Measurements from ENCODE around the gene HUNK. TPM values are rescaled to one million over a fixed set of nuclear protein-coding genes. Genes with fewer than 3 reads are reported as not detected.

Gene HUNK
- total RNA-seq, 1 donor from 2014 or later: 0.77 TPM

DNA sequence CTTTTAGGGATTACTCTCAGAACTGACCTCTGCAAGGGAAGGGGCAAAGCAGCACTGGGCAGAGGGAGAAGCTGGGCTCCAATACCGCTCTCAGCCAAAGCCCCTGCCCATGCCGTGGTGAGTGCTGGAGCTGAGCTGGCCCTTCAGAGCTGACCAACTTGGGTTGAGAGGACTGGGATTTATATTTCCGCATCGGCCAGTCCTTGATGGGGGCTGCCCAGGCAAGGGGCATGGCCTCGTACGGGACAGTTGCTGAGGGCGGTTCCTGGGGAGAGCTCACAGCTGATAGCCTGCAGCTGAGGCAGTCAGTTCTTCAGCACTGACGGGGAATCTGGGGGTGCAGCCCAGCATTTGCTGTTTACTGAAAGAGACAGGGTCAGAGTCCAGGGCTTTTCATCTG is 8.0 kb downstream of the HUNK start:
- FAIRE-seq: no peak
- Histone ChIP-seq H2AFZ (ENCODE audit: low read depth, low read length) (no peak overlapping the region), H3K79me2 (ENCODE audit: insufficient read depth, low read length) (no peaks in the 10 kb centered on the region), H3K4me2 (ENCODE audit: low read length) (no peak overlapping the region), H3K4me1 (ENCODE audit: insufficient read depth, low read length) (no peaks in the 10 kb centered on the region), H4K20me1 (ENCODE audit: insufficient read depth, low read length) (no peaks in the 10 kb centered on the region), H3K9me3 (ENCODE audit: insufficient read depth, low read depth, low read length) (no peaks in the 10 kb centered on the region), H3K27me3 (ENCODE audit: insufficient read depth, low read length) (peaks cover 11% of the 10 kb centered on the region), H3K4me3 (ENCODE audit: insufficient read depth, low read depth, low read length) (no peak overlapping the region), H3K27ac (ENCODE audit: low read depth, low read length) (no peak overlapping the region), H3K36me3 (ENCODE audit: insufficient read depth, low read length) (no peaks in the 10 kb centered on the region), H3K9ac (ENCODE audit: low read length) (no peak overlapping the region)
- H3K27me3 Mint-ChIP-seq (ENCODE audit: low read depth, unreplicated experiment): peaks cover 26% of the 10 kb centered on the region
- no peak overlapping the region for H3K4me3 Mint-ChIP-seq (ENCODE audit: unreplicated experiment)
- H3K27ac Mint-ChIP-seq (ENCODE audit: unreplicated experiment): peak overlapping the region; percentile 77
- no peak for TF ChIP-seq EZH2 (IDR thresholded peaks at IDR 0.05; ENCODE audit: insufficient read depth, low read length)
- TF ChIP-seq, protein P1, sequence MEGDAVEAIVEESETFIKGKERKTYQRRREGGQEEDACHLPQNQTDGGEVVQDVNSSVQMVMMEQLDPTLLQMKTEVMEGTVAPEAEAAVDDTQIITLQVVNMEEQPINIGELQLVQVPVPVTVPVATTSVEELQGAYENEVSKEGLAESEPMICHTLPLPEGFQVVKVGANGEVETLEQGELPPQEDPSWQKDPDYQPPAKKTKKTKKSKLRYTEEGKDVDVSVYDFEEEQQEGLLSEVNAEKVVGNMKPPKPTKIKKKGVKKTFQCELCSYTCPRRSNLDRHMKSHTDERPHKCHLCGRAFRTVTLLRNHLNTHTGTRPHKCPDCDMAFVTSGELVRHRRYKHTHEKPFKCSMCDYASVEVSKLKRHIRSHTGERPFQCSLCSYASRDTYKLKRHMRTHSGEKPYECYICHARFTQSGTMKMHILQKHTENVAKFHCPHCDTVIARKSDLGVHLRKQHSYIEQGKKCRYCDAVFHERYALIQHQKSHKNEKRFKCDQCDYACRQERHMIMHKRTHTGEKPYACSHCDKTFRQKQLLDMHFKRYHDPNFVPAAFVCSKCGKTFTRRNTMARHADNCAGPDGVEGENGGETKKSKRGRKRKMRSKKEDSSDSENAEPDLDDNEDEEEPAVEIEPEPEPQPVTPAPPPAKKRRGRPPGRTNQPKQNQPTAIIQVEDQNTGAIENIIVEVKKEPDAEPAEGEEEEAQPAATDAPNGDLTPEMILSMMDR (IDR thresholded peaks at IDR 0.05; ENCODE audit: insufficient read depth, low read depth, low read length): no peak
- no peaks in the 10 kb centered on the region for H3K36me3 Mint-ChIP-seq (ENCODE audit: low read depth, unreplicated experiment)
- no peak for DNase-seq (ENCODE audit: low read depth)
- peaks cover 2% of the 10 kb centered on the region for H3K9me3 Mint-ChIP-seq (ENCODE audit: unreplicated experiment)
- peaks cover 3% of the 10 kb centered on the region for H3K4me1 Mint-ChIP-seq (ENCODE audit: low read depth, unreplicated experiment)

DNA sequence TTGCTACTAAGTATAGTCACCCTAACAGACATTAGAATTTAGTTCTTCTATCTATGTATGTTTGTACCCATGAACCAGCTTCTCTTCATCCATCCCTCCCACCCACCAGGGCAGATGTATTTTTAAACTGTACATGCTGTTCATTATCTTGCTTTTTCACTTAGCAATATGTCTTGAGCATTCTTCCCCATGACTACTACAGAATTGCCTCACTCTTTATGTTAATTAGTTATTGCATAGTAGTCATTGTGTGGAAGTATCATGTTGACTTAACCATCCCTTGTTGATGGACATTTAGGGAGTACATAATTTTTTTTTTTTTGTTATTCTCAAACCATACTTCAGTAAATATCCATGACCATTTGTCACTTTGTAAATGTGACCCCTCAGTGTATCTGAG is 9.9 kb downstream of the HUNK start:
- DNase-seq (ENCODE audit: low read depth) (no peak), FAIRE-seq (no peak)
- Histone ChIP-seq H3K79me2 (ENCODE audit: insufficient read depth, low read length) (no peaks in the 10 kb centered on the region), H3K4me2 (ENCODE audit: low read length) (no peak overlapping the region), H3K4me3 (ENCODE audit: insufficient read depth, low read depth, low read length) (no peak overlapping the region), H3K9me3 (ENCODE audit: insufficient read depth, low read depth, low read length) (no peaks in the 10 kb centered on the region), H3K27ac (ENCODE audit: low read depth, low read length) (no peak overlapping the region), H3K27me3 (ENCODE audit: insufficient read depth, low read length) (peaks cover 5% of the 10 kb centered on the region), H2AFZ (ENCODE audit: low read depth, low read length) (no peak overlapping the region), H3K9ac (ENCODE audit: low read length) (no peak overlapping the region), H4K20me1 (ENCODE audit: insufficient read depth, low read length) (no peaks in the 10 kb centered on the region), H3K36me3 (ENCODE audit: insufficient read depth, low read length) (no peaks in the 10 kb centered on the region), H3K4me1 (ENCODE audit: insufficient read depth, low read length) (no peaks in the 10 kb centered on the region)
- TF ChIP-seq, protein P1 (IDR thresholded peaks at IDR 0.05; ENCODE audit: insufficient read depth, low read depth, low read length): no peak
- no peak for TF ChIP-seq EZH2 (IDR thresholded peaks at IDR 0.05; ENCODE audit: insufficient read depth, low read length)
- Mint-ChIP-seq H3K36me3 (ENCODE audit: low read depth, unreplicated experiment) (no peaks in the 10 kb centered on the region), H3K27ac (ENCODE audit: unreplicated experiment) (no peak overlapping the region), H3K9me3 (ENCODE audit: unreplicated experiment) (peaks cover 2% of the 10 kb centered on the region), H3K27me3 (ENCODE audit: low read depth, unreplicated experiment) (peaks cover 22% of the 10 kb centered on the region), H3K4me3 (ENCODE audit: unreplicated experiment) (no peak overlapping the region), H3K4me1 (ENCODE audit: low read depth, unreplicated experiment) (peaks cover 5% of the 10 kb centered on the region)

DNA sequence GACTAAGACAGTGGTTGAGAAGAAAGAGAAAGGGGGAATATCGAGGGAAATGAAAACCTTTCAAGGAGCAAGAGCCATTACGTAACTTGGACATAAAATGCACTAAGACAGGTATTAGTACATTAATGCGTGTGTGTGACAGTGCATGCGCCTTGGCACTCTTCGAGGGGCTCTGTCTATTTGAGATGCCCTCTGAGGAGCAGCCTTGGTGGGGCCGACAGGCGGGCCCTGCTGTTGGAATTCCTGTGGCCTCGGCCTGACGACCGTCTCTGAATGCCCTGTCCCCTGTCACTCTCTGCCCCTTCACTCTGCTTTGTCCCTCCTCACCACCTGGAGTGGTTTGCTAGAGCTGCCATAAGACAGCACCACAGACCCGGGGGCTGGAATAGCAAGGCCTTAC is 12.3 kb downstream of the HUNK start:
- Histone ChIP-seq H3K4me1 (ENCODE audit: insufficient read depth, low read length) (no peaks in the 10 kb centered on the region), H3K4me3 (ENCODE audit: insufficient read depth, low read depth, low read length) (no peak overlapping the region), H3K79me2 (ENCODE audit: insufficient read depth, low read length) (no peaks in the 10 kb centered on the region), H3K36me3 (ENCODE audit: insufficient read depth, low read length) (no peaks in the 10 kb centered on the region), H2AFZ (ENCODE audit: low read depth, low read length) (no peak overlapping the region), H3K27me3 (ENCODE audit: insufficient read depth, low read length) (no peaks in the 10 kb centered on the region), H4K20me1 (ENCODE audit: insufficient read depth, low read length) (no peaks in the 10 kb centered on the region), H3K9ac (ENCODE audit: low read length) (no peak overlapping the region), H3K27ac (ENCODE audit: low read depth, low read length) (no peak overlapping the region), H3K4me2 (ENCODE audit: low read length) (no peak overlapping the region), H3K9me3 (ENCODE audit: insufficient read depth, low read depth, low read length) (no peaks in the 10 kb centered on the region)
- TF ChIP-seq, protein P1 (IDR thresholded peaks at IDR 0.05; ENCODE audit: insufficient read depth, low read depth, low read length): no peak
- no peak for TF ChIP-seq EZH2 (IDR thresholded peaks at IDR 0.05; ENCODE audit: insufficient read depth, low read length)
- FAIRE-seq (no peak), DNase-seq (ENCODE audit: low read depth) (no peak)
- Mint-ChIP-seq H3K9me3 (ENCODE audit: unreplicated experiment) (peaks cover 2% of the 10 kb centered on the region), H3K4me3 (ENCODE audit: unreplicated experiment) (no peak overlapping the region), H3K4me1 (ENCODE audit: low read depth, unreplicated experiment) (peaks cover 6% of the 10 kb centered on the region), H3K27ac (ENCODE audit: unreplicated experiment) (no peak overlapping the region), H3K36me3 (ENCODE audit: low read depth, unreplicated experiment) (no peaks in the 10 kb centered on the region), H3K27me3 (ENCODE audit: low read depth, unreplicated experiment) (peaks cover 11% of the 10 kb centered on the region)

Measured in astrocyte (in vitro differentiated cells and primary cell).